Ishikawa (cell line): ENCODE results near the gene NKAIN2.

Experiments
- CEBPB ChIP-seq: IDR thresholded peaks from 2 replicates; pipeline ENCODE4 v1.6.1; 2012
- CREB1 ChIP-seq: IDR thresholded peaks from 2 replicates; pipeline ENCODE4 v1.6.1; 2012; ENCODE audit warnings: low read depth
- EGR1 ChIP-seq: IDR thresholded peaks from 2 replicates; pipeline ENCODE4 v1.6.1; 2012
- EP300 ChIP-seq: IDR thresholded peaks from 2 replicates; pipeline ENCODE4 v1.6.1; 2012; ENCODE audit warnings: borderline replicate concordance
- FOXM1 ChIP-seq: IDR thresholded peaks from 2 replicates; pipeline ENCODE4 v1.6.1; 2012; ENCODE audit warnings: low read depth, borderline replicate concordance
- MAX ChIP-seq: IDR thresholded peaks from 2 replicates; pipeline ENCODE4 v1.6.1; 2012
- NFIC ChIP-seq: IDR thresholded peaks from 2 replicates; pipeline ENCODE4 v1.6.1; 2012
- RAD21 ChIP-seq: IDR thresholded peaks from 2 replicates; pipeline ENCODE4 v1.6.1; 2012; ENCODE audit warnings: low read depth
- REST ChIP-seq: IDR thresholded peaks from 2 replicates; pipeline ENCODE4 v1.6.1; 2012; ENCODE audit warnings: low read depth, mild to moderate bottlenecking
- TAF1 ChIP-seq: IDR thresholded peaks from 2 replicates; pipeline ENCODE4 v1.6.1; 2012; ENCODE audit warnings: low read depth, mild to moderate bottlenecking
- TCF12 ChIP-seq: IDR thresholded peaks from 2 replicates; pipeline ENCODE4 v1.6.1; 2012; ENCODE audit warnings: low read depth
- TEAD4 ChIP-seq: IDR thresholded peaks from 2 replicates; pipeline ENCODE4 v1.6.1; 2012
- USF1 ChIP-seq: IDR thresholded peaks from 2 replicates; pipeline ENCODE4 v1.6.1; 2012
- YY1 ChIP-seq: IDR thresholded peaks from 2 replicates; pipeline ENCODE4 v1.6.1; 2012; ENCODE audit warnings: low read depth
- ZBTB7A ChIP-seq: IDR thresholded peaks from 2 replicates; pipeline ENCODE4 v1.6.1; 2012; ENCODE audit warnings: low read depth

NKAIN2 gene

GRCh38 chr6:124055963-124056362, 252.3 kb downstream of the NKAIN2 start:
- TF ChIP-seq CREB1 = no peak
- TF ChIP-seq YY1 = no peak
- no peak for TF ChIP-seq EP300

GRCh38 chr6:124056407-124057334, 253.0 kb downstream of the NKAIN2 start:
- TF ChIP-seq EP300 (no peak), FOXM1 (no peak), YY1 (no peak), CREB1 (no peak), RAD21 (no peak), TAF1 (no peak), CEBPB (no peak), NFIC (no peak), ZBTB7A (no peak), REST (no peak), TEAD4 (no peak), TCF12 (no peak), USF1 (no peak)

- TF ChIP-seq CREB1 (no peak), ZBTB7A (no peak), TEAD4 (no peak), TCF12 (no peak), CEBPB (no peak), FOXM1 (no peak), NFIC (no peak), USF1 (no peak), YY1 (no peak), EP300 (no peak), MAX (no peak), RAD21 (no peak), TAF1 (no peak), REST (no peak), EGR1 (no peak)
Measured at GRCh38 chr6:124057461-124057860, 253.8 kb downstream of the NKAIN2 start.

GRCh38 chr6:124064317-124065113, 260.9 kb downstream of the NKAIN2 start:
- no peak for TF ChIP-seq FOXM1
- TF ChIP-seq USF1 = no peak
- TF ChIP-seq CEBPB = no peak
- no peak for TF ChIP-seq RAD21
- no peak for TF ChIP-seq TCF12

GRCh38 chr6:124066269-124066668, 262.6 kb downstream of the NKAIN2 start:
- TF ChIP-seq REST = no peak
- no peak for TF ChIP-seq CEBPB
- TF ChIP-seq USF1 = no peak
- TF ChIP-seq YY1 = no peak
- no peak for TF ChIP-seq TEAD4
- TF ChIP-seq ZBTB7A = no peak
- no peak for TF ChIP-seq FOXM1
- TF ChIP-seq EP300 = no peak
- TF ChIP-seq RAD21 = no peak
